H1 (cell line): Measurements from ENCODE around the gene PAPSS2. TPM values are rescaled to one million over a fixed set of nuclear protein-coding genes. Genes with fewer than 3 reads are reported as not detected.

ENCODE experiments used
- ASH2L ChIP-seq: fragments of 200-600, 300-600 bp; sonication (generic); IDR thresholded peaks from one replicate; pipeline ENCODE4 v1.7.1; 2017; ENCODE audit warnings: low read length
- CBX8 ChIP-seq: fragments of 300-800, 300-1000 bp; sonication (generic); IDR thresholded peaks from 2 replicates; pipeline ENCODE4 v1.7.1; 2016; ENCODE audit warnings: low read depth, low read length, borderline replicate concordance
- CHD1 ChIP-seq: IDR thresholded peaks from 2 replicates; pipeline ENCODE4 v1.6.1; 2012; ENCODE audit warnings: low read depth, low read length, improper control_type of control experiment
- RNF2 ChIP-seq: fragments of 200-900, 300-1000 bp; sonication (generic); IDR thresholded peaks from 2 replicates; pipeline ENCODE4 v1.7.1; 2016; ENCODE audit warnings: borderline replicate concordance, low read depth, mild to moderate bottlenecking, antibody characterized with exemption, low read length; ENCODE audit not compliant: poor library complexity, severe bottlenecking; ENCODE audit errors: missing control alignments
- polyA plus RNA-seq, 7 experiments: library from polyadenylated mRNA; depleted of rRNA in 3 of 7; stranded (reverse) in 5 of 7; unstranded in 2 of 7; fragments of >200 nt in 5 of 7; fragments of 200-250 nt in 2 of 7; gene quantifications; 1 replicate in 5 of 7; 2 replicates in 1 of 7; 4 replicates in 1 of 7; pipeline versions ENCODE4 v1.2.1 to v1.2.3, GENCODE V29; 2011 to 2013; ENCODE audit warnings: missing spikeins in 2 of 7, mixed read lengths in 2 of 7
- total RNA-seq: library from RNA; stranded (reverse); fragmentation: NEBNext Ultra II Directional; extraction: Animal tissue kit (Norgen Biotek cat#: 25700); gene quantifications from 2 replicates; pipeline ENCODE4 v1.2.1, GENCODE V29; 2021

The PAPSS2 gene
- total and polyA plus RNA-seq, 2 of the 8 experiments (the other 6 are each of a cell fraction or from before 2014, with no cell fraction given): 7.6 to 20.2 TPM

- TF ChIP-seq CHD1 (no peak), CBX8 (no peak), ASH2L (no peak), RNF2 (no peak)
These were observed 47.6 kb upstream of the PAPSS2 start (continued) for GRCh38 chr10:87612115-87612514.
